HG02884 (cell line): Measurements from ENCODE around the gene PTPN1.
"Not testable (repeated sequence)": the region's sequence is repeated elsewhere in the genome, so short reads cannot be mapped to it uniquely, and the experiment has no call there.

Experiments
- ATAC-seq: cut with Tn5 transposase; IDR thresholded peaks from one replicate; pipeline ENCODE4 v1.9.1; 2021; ENCODE audit warnings: mild to moderate bottlenecking, moderate library complexity; ENCODE audit not compliant: unreplicated experiment

The PTPN1 gene

GRCh38 chr20:50527068-50527605, 17.0 kb downstream of the PTPN1 start:
- ATAC-seq: no peak

GRCh38 chr20:50528129-50528528, 17.9 kb downstream of the PTPN1 start:
- no peak for ATAC-seq

DNA sequence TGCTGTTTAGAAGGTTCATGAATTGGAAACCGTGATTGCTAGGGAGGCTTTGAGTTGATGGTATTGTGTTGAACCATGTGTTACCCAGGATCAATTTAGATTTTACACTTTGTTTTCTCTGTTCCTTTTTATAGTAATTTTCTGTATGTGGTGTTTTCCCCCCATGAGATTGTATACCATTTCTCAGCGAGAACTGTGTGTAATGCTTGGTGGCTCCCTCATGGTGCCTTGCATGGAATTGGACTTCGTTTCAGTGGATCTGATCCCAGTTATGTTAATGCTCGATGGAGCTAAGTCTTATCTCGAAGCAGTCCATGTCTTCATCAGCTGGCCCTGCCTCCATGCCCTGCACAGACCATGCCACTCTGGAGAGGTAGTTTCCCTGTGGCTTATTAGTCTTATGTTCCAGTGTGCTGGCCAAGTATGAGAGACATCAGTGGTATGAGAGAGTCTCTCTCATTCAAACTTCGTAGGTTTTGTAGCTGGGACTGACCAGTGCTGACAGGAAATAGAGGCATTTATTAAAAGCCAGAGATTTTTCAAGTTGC, 18.7 kb downstream of the PTPN1 start:
- ATAC-seq: peak; percentile 56

DNA sequence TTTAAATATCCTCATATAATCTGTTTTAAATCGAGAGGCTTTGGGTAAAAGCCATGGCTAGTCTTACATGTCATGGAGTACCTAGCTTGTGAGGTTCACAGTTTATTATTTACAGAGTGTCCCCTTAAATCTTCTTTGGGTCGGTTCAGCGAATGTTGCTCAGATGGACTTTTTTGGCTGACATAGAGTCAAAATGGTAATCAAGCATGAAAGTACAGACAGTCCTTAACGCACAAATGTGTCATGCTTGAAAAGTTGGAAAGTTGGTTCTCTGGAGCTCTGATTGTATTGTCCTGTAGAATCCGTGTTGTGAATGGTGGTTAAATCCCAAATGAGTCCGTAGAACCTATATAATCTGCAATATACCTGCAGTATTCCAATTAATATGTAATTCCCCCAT, 22.0 kb downstream of the PTPN1 start:
- no peak for ATAC-seq

GRCh38 chr20:50533061-50533460, 22.9 kb downstream of the PTPN1 start:
- ATAC-seq: no peak

DNA sequence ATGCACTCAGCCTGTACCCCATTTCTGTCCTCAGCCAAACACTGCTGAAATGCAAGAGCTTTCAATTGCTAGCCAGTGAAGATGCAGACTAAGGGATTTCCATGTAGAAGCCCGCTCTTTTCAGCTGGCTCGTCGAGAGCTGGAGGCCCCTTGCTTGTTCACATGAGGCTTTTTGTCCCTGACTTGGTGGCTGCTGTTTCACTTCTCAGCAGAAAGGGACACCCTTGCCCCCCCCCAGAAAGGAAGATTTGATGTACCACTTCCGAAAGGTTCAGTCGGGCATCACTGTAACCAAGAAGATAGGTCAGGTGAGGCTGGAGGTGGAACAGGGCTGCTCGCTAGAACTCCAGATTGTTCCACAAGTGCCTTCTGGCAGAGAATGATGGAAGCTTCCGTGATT, 23.3 kb downstream of the PTPN1 start:
- ATAC-seq: no peak

DNA sequence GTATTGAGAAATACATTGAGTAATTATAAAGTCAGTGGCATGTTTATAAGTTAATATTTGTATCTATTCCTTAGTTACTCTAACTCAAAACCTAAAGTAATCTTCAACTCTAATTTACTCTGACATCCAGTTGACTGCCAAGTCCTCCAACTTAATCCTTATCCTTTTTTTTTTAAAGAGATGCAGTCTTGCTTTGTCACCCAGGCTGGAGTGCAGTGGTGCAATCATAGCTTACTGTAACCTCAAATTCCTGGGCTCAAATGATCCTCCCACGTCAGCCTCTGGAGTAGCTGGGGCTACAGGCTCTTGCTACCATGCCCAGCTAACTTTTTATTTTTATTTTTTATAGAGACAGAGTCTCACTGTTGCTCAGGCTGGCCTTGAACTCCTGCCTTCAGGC, 24.4 kb downstream of the PTPN1 start:
- ATAC-seq: no peak

- ATAC-seq: no peak
Observed at GRCh38 chr20:50535162-50535561, 25.0 kb downstream of the PTPN1 start.

DNA sequence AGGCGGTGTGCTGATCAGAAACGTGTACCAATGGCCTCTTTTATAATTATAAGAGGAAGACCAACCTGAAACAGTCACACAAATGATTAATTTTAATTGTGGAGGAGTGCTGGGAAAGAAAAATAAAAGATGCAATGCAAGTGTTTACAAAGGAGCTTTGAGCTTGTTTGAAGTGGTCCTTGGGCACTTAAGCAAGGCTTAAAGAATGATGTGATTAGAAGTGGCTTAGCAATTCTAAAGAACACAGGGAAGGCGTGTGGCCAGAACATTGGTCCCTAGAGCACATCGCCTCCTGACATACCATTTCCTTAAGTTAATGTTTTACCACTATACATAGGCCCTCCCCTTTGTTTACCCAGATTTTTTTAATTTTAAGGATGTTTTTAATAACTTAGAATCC, 26.1 kb downstream of the PTPN1 start:
- ATAC-seq: no peak

GRCh38 chr20:50537546-50538201, 27.5 kb downstream of the PTPN1 start:
- ATAC-seq: no peak

DNA sequence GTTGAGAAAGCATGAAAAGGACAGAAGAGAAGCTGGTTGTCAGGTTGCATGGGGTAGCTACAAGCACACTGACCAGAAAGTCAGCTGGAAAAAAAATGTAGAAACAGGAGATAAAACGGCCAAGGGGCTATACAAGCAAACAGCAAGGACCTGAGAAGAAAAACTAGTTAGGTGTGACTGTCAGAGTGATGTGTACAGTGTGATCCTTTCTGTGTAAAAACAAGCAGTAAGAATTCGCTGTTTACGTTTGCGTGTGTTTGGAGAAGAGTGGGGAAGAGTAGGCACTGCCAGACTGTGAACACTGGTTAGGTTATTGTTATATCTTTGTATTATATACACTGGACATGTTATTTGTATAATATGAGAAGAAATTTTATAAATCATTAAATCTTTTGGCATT, 28.1 kb downstream of the PTPN1 start:
- no peak for ATAC-seq

GRCh38 chr20:50539798-50540197, 29.6 kb downstream of the PTPN1 start:
- ATAC-seq: not testable (repeated sequence)

GRCh38 chr20:50540620-50541605, 30.7 kb downstream of the PTPN1 start:
- ATAC-seq: no peak

- ATAC-seq: peak; percentile 47
Observed at GRCh38 chr20:50541606-50542041, 31.4 kb downstream of the PTPN1 start.

GRCh38 chr20:50543326-50543725, 33.1 kb downstream of the PTPN1 start:
- no peak for ATAC-seq

DNA sequence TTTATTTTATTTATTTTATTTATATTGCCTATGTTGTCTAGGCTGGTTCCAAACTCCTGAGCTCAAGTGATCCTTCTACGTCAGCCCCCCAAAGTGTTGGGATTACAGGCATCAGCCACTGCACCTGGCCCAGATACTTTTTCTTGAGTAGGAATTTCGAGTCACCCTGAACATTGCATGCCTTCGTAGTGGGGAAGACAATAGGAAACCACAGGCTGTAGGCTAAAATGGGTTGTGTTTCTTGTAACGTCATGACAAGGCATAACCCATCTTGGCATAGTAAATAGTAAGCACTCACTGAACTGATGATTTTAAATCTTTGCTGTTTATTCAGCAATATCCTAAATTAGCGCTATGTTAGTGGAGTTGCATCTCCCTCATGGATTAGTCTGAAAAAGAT, 34.9 kb downstream of the PTPN1 start:
- no peak for ATAC-seq

DNA sequence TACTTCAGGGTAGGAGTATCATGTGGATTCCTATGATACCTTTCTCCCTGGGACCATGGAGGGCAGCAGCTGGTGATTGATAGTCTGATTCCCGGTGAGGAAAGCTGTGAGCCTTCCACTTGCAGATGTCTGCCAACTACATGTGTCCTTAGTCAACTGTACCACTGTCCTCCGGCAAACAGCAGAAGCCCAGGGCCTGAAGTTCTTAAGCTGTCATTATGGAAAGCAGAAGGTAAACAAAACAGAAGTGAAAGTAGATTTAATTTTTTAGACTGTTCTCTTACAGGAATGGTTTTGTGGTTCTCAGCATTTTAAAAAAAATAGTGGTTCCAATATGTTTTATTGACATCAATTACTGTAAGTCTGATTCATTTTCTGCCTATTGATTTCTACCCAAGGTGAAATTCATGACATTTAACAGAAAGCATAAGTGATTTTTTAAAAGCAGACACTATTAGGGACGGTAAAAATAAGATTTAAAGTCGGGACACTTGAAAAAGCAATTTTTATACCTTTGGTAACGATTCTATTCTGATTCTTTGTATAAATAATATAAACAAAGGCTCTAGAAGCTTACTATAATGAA, 36.6 kb downstream of the PTPN1 start:
- no peak for ATAC-seq

GRCh38 chr20:50547964-50548363, 37.8 kb downstream of the PTPN1 start:
- ATAC-seq: no peak

- no peak for ATAC-seq
Observed at GRCh38 chr20:50548396-50548795, 38.2 kb downstream of the PTPN1 start.

GRCh38 chr20:50550531-50550930, 40.3 kb downstream of the PTPN1 start:
- ATAC-seq: no peak

GRCh38 chr20:50551288-50551687, 41.1 kb downstream of the PTPN1 start:
- no peak for ATAC-seq
